ENCODE results near the gene SON.

The SON gene

DNA sequence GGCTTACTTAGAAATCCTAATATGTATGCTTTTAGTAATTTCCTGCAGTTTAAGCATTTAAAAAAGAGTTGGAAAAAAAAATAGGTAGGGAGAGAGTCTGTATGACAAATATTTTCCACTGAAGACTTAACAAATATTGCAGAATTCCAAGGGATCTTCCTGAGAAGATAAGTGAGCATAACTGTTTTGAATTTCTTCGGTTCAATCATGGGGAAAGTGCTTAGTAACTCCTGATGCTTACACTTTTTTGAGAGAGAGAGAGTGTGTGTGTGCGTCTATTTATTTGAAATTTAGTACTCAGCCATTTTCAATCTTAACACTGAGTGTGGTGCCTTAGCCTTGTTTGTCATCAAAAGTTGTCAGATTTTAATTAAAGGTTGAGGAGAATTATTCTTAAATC lies 18.5 kb downstream of the SON start:
- Histone ChIP-seq H3K27ac (ENCODE audit: low read depth, low read length) (no peak overlapping the region), H3F3A (ENCODE audit: insufficient read depth) (peaks cover 55% of the 10 kb centered on the region; the same call in 1 of the 2 replicates), H3K9me3 (ENCODE audit: insufficient read depth, low read length) (no peaks in the 10 kb centered on the region), H3K9me2 (replicated peaks; ENCODE audit: insufficient read depth, low read length) (no peaks in the 10 kb centered on the region), H3K36me3 (ENCODE audit: low read length) (peaks cover 87% of the 10 kb centered on the region), H3K4me3 (ENCODE audit: insufficient read depth, low read length, poor library complexity, severe bottlenecking) (no peak overlapping the region), H4K20me1 (ENCODE audit: low read depth, low read length) (peaks cover 56% of the 10 kb centered on the region), H3K4me2 (ENCODE audit: low read depth, low read length, poor library complexity, severe bottlenecking) (no peak overlapping the region), H3K27me3 (ENCODE audit: low read length) (no peaks in the 10 kb centered on the region), H2AFZ (ENCODE audit: low read depth, low read length, severe bottlenecking) (no peak overlapping the region), H3K79me2 (ENCODE audit: insufficient read depth, low read length) (peaks cover 70% of the 10 kb centered on the region), H3K9ac (ENCODE audit: low read length) (no peak overlapping the region)
- no peak for TF ChIP-seq EZH2phosphoT487 (conservative IDR thresholded peaks at IDR 0.05; ENCODE audit: low read length)
- TF ChIP-seq CTCF (IDR thresholded peaks at IDR 0.05; ENCODE audit: insufficient read depth, low read length, poor library complexity, severe bottlenecking), result no peak

DNA sequence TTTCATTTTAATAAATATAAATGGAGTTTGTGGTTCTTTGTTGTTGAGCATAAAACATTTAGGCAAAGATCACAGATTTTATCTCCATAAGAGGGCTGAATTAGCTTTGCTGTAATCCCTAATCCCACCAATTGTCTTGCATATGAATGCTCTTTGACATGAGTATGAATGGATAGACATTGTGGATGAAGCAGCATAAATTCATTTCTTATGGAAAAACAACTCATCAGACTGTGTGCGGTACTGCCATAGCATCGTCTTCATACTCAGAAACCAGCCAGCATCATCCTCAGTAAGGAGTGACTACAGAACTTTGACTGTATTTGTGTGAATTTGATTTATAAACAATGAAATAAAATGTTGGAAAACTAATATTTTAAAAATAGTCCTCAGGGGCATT lies 19.6 kb downstream of the SON start:
- no peaks in the 10 kb centered on the region for H3K27me3 ChIP-seq (ENCODE audit: low read length)
- H3K79me2 ChIP-seq (ENCODE audit: insufficient read depth, low read length), result peaks cover 60% of the 10 kb centered on the region
- no peak overlapping the region for H2AFZ ChIP-seq (ENCODE audit: low read depth, low read length, severe bottlenecking)
- peaks cover 55% of the 10 kb centered on the region for H4K20me1 ChIP-seq (ENCODE audit: low read depth, low read length)
- H3K4me2 ChIP-seq (ENCODE audit: low read depth, low read length, poor library complexity, severe bottlenecking), result no peak overlapping the region
- TF ChIP-seq EZH2phosphoT487 (conservative IDR thresholded peaks at IDR 0.05; ENCODE audit: low read length), result no peak
- no peak for TF ChIP-seq CTCF (IDR thresholded peaks at IDR 0.05; ENCODE audit: insufficient read depth, low read length, poor library complexity, severe bottlenecking)
- no peak overlapping the region for H3K27ac ChIP-seq (ENCODE audit: low read depth, low read length)
- no peak overlapping the region for H3K9ac ChIP-seq (ENCODE audit: low read length)
- H3F3A ChIP-seq (ENCODE audit: insufficient read depth), result peaks cover 58% of the 10 kb centered on the region; the same call in 1 of the 2 replicates
- peaks cover 84% of the 10 kb centered on the region for H3K36me3 ChIP-seq (ENCODE audit: low read length)
- no peak overlapping the region for H3K4me3 ChIP-seq (ENCODE audit: insufficient read depth, low read length, poor library complexity, severe bottlenecking)
- no peaks in the 10 kb centered on the region for H3K9me3 ChIP-seq (ENCODE audit: insufficient read depth, low read length)
- no peaks in the 10 kb centered on the region for H3K9me2 ChIP-seq (replicated peaks; ENCODE audit: insufficient read depth, low read length)

- Histone ChIP-seq H3K27me3 (ENCODE audit: low read length) (no peaks in the 10 kb centered on the region), H3K9ac (ENCODE audit: low read length) (no peak overlapping the region), H4K20me1 (ENCODE audit: low read depth, low read length) (peaks cover 20% of the 10 kb centered on the region), H3F3A (ENCODE audit: insufficient read depth) (peaks cover 64% of the 10 kb centered on the region), H3K79me2 (ENCODE audit: insufficient read depth, low read length) (peaks cover 25% of the 10 kb centered on the region), H3K4me2 (ENCODE audit: low read depth, low read length, poor library complexity, severe bottlenecking) (no peak overlapping the region), H3K36me3 (ENCODE audit: low read length) (peaks cover 76% of the 10 kb centered on the region), H3K9me2 (replicated peaks; ENCODE audit: insufficient read depth, low read length) (no peaks in the 10 kb centered on the region), H3K4me3 (ENCODE audit: insufficient read depth, low read length, poor library complexity, severe bottlenecking) (no peak overlapping the region), H3K27ac (ENCODE audit: low read depth, low read length) (no peak overlapping the region), H3K9me3 (ENCODE audit: insufficient read depth, low read length) (no peaks in the 10 kb centered on the region), H2AFZ (ENCODE audit: low read depth, low read length, severe bottlenecking) (no peak overlapping the region)
- TF ChIP-seq CTCF (IDR thresholded peaks at IDR 0.05; ENCODE audit: insufficient read depth, low read length, poor library complexity, severe bottlenecking), result no peak
- TF ChIP-seq EZH2phosphoT487 (conservative IDR thresholded peaks at IDR 0.05; ENCODE audit: low read length), result no peak
Observed at GRCh38 chr21:33566514-33566913, 23.7 kb downstream of the SON start.
